ENCODE measurements around the gene HSD17B10.

The HSD17B10 gene

GRCh38 chrX:53398216-53398615 lies 36.0 kb downstream of the HSD17B10 start:
- DNase-seq (ENCODE audit: low read depth): no peak
- H3K4me3 ChIP-seq (ENCODE audit: control insufficient read depth, low read depth, low read length): no peak overlapping the region
- no peak for TF ChIP-seq CTCF (conservative IDR thresholded peaks at IDR 0.05; ENCODE audit: control insufficient read depth, insufficient read depth, low read depth, low read length)

GRCh38 chrX:53395605-53396298 lies 38.4 kb downstream of the HSD17B10 start:
- DNase-seq (ENCODE audit: low read depth): no peak
- no peak overlapping the region for H3K4me3 ChIP-seq (ENCODE audit: control insufficient read depth, low read depth, low read length)
- TF ChIP-seq CTCF (conservative IDR thresholded peaks at IDR 0.05; ENCODE audit: control insufficient read depth, insufficient read depth, low read depth, low read length): peak; percentile 3

- H3K4me3 ChIP-seq (ENCODE audit: control insufficient read depth, low read depth, low read length): no peak overlapping the region
- DNase-seq (ENCODE audit: low read depth): no peak
- no peak for TF ChIP-seq CTCF (conservative IDR thresholded peaks at IDR 0.05; ENCODE audit: control insufficient read depth, insufficient read depth, low read depth, low read length)
Measured at GRCh38 chrX:53383376-53384076, 50.6 kb downstream of the HSD17B10 start.
